ENCODE measurements around the gene SPEG. TPM values are rescaled to one million over a fixed set of nuclear protein-coding genes. Genes with fewer than 3 reads are reported as not detected.

The SPEG gene
- total and polyA plus RNA-seq, 2 of the 8 experiments (the other 6 are each of a cell fraction or from before 2014, with no cell fraction given), result 19.9 to 32.0 TPM

GRCh38 chr2:219499058-219499307 lies 64.3 kb downstream of the SPEG start:
- no peaks in the 10 kb centered on the region for H3K9me3 ChIP-seq (ENCODE audit: insufficient read depth in 2 of 2, low read depth in 1 of 2, low read length in 1 of 2)
- H2BK12ac ChIP-seq (ENCODE audit: low read depth, low read length), result no peak overlapping the region
- no peak overlapping the region for H3K56ac ChIP-seq (replicated peaks; ENCODE audit: insufficient read length, low read depth, low read length)
- peak overlapping the region in 3 of 4 experiments; percentile 48 to 79 (median 50); a peak in 4 of 7 replicates for H3K9ac ChIP-seq (replicated peaks in 1 of 4; ENCODE audit: extremely low read depth in 1 of 4, low read depth in 3 of 4, low read length in 3 of 4)
- POLR2A ChIA-PET (ENCODE audit: partially characterized antibody), result interaction anchor here (1.0 to 19.9 kb wide), 12 partner anchors 8 to 196 kb away, joined by 3 to 216 read pairs (median 6); partner anchors contain the start of genes ASIC4, CHPF, STK11IP and TMEM198
- no peak overlapping the region for H3K14ac ChIP-seq (ENCODE audit: insufficient read length)
- peaks cover 0 to 7% (median 0%) of the 10 kb centered on the region in 4 experiments; a peak in 1 of 8 replicates for H3K36me3 ChIP-seq (ENCODE audit: control insufficient read depth in 2 of 4, insufficient read depth in 4 of 4, low read length in 3 of 4)
- no peaks in the 10 kb centered on the region; the same call in 1 of the 2 replicates for H3K79me1 ChIP-seq (ENCODE audit: low read depth, low read length)
- FAIRE-seq (no peak), DNase-seq (ENCODE audit: low read depth in 1 of 2, low spot score in 2 of 2) (no peak)
- peaks cover 9 to 41% (median 21%) of the 10 kb centered on the region in 4 experiments for H3K4me1 ChIP-seq (replicated peaks in 1 of 4; ENCODE audit: control insufficient read depth in 3 of 4, insufficient read depth in 4 of 4, low read length in 3 of 4)
- WGBS, 2 experiments (ENCODE audit: extremely low coverage in 1 of 2, insufficient coverage in 1 of 2, insufficient read length in 1 of 2, insufficient replicate concordance in 2 of 2, low coverage in 1 of 2, low lambda C conversion rate in 2 of 2, missing lambda C conversion rate in 1 of 2), result 13% methylated on average over 3 of the region's 3 CpGs; no CpG with 5 or more reads in 1 of the 2 experiments
- H4K8ac ChIP-seq (ENCODE audit: extremely low read depth, insufficient read depth, low read length), result no peak overlapping the region
- peak overlapping the region; percentile 57 to 72 (median 65) for H3K4me3 ChIP-seq (ENCODE audit: extremely low read depth in 1 of 4, insufficient read depth in 2 of 4, low read depth in 3 of 4, low read length in 4 of 4)
- H3K79me2 ChIP-seq (ENCODE audit: control insufficient read depth in 1 of 2, insufficient read depth in 2 of 2, low read length in 2 of 2), result no peaks in the 10 kb centered on the region
- H3K23me2 ChIP-seq (ENCODE audit: low read depth, low read length), result peaks cover 24% of the 10 kb centered on the region
- H4K5ac ChIP-seq (ENCODE audit: insufficient read length, low read depth, low read length), result no peak overlapping the region
- peak overlapping the region; percentile 46; the same call in 1 of the 2 replicates for H2AK5ac ChIP-seq (ENCODE audit: low read depth, low read length)
- H3K27ac ChIP-seq (ENCODE audit: low read depth, low read length), result no peak overlapping the region
- no peak overlapping the region for H4K91ac ChIP-seq (replicated peaks; ENCODE audit: insufficient read length, low read length)
- peak overlapping the region; percentile 91 for H3K4ac ChIP-seq (replicated peaks; ENCODE audit: insufficient read length, low read depth, low read length)
- H4K20me1 ChIP-seq (replicated peaks in 1 of 2; ENCODE audit: control insufficient read depth in 1 of 2, insufficient read depth in 2 of 2, low read length in 2 of 2), result no peaks in the 10 kb centered on the region
- CTCF ChIA-PET (ENCODE audit: partially characterized antibody), result interaction anchor here (0.8 to 113.1 kb wide), 8 partner anchors 10 to 144 kb away, joined by 3 to 7248 read pairs (median 4); partner anchors contain the start of genes ASIC4, CHPF, DES and GMPPA
- H3K4me2 ChIP-seq (ENCODE audit: insufficient read depth in 1 of 2, low read depth in 2 of 2, low read length in 2 of 2), result peak overlapping the region; percentile 97 to 99
- H2AFZ ChIP-seq (ENCODE audit: low read length), result no peak overlapping the region
- no peak overlapping the region for H2BK120ac ChIP-seq (replicated peaks; ENCODE audit: low read depth, low read length)
- peak overlapping the region; percentile 66; the same call in 1 of the 2 replicates for H2BK5ac ChIP-seq (ENCODE audit: low read depth, low read length)
- H2BK20ac ChIP-seq (ENCODE audit: low read length), result no peak overlapping the region
- peaks cover 20 to 35% (median 29%) of the 10 kb centered on the region in 4 experiments for H3K27me3 ChIP-seq (replicated peaks in 1 of 4; ENCODE audit: control insufficient read depth in 3 of 4, extremely low read depth in 1 of 4, insufficient read depth in 3 of 4, low read length in 3 of 4)
- H2BK15ac ChIP-seq (ENCODE audit: low read length), result no peak overlapping the region
- no peak overlapping the region for H3K23ac ChIP-seq (ENCODE audit: insufficient read length)
- H3K18ac ChIP-seq (ENCODE audit: extremely low read depth, low read length), result no peak overlapping the region; the same call in 1 of the 2 replicates
- TF ChIP-seq POLR2A (IDR thresholded peaks at IDR 0.05; ENCODE audit: control extremely low read depth in 1 of 2, low read depth in 2 of 2, low read length in 2 of 2) (no peak), BRCA1 (IDR thresholded peaks at IDR 0.05; ENCODE audit: low read depth, low read length) (no peak), RFX5 (IDR thresholded peaks at IDR 0.05; ENCODE audit: borderline replicate concordance, low read depth, low read length) (no peak), SIX5 (IDR thresholded peaks at IDR 0.05; ENCODE audit: low read depth, low read length) (no peak), ASH2L (IDR thresholded peaks at IDR 0.05; ENCODE audit: low read length) (no peak), RXRA (IDR thresholded peaks at IDR 0.05; ENCODE audit: insufficient read depth, low read depth, low read length) (no peak), POU5F1 (IDR thresholded peaks at IDR 0.05; ENCODE audit: low read depth, low read length) (no peak), JUND (IDR thresholded peaks at IDR 0.05; ENCODE audit: low read length) (no peak), SAP30 (IDR thresholded peaks at IDR 0.05; ENCODE audit: insufficient read depth, insufficient replicate concordance, low read length) (no peak), MAX (IDR thresholded peaks at IDR 0.05) (no peak), KDM5A (IDR thresholded peaks at IDR 0.05; ENCODE audit: low read length) (no peak), SP4 (IDR thresholded peaks at IDR 0.05; ENCODE audit: low read length) (no peak), KDM4A (IDR thresholded peaks at IDR 0.05; ENCODE audit: low read depth, low read length, severe bottlenecking) (no peak), TAF7 (optimal IDR thresholded peaks at IDR 0.05; ENCODE audit: borderline replicate concordance, low read depth, low read length) (no peak), EP300 (IDR thresholded peaks at IDR 0.05; ENCODE audit: borderline replicate concordance in 1 of 2, low read depth in 2 of 2, low read length in 2 of 2) (no peak)
